IMR-90 (cell line): Measurements from ENCODE around the gene OR8G5.

Experiments used
- BHLHE40 ChIP-seq: fragments of 150-350 bp; IDR thresholded peaks from 2 replicates; pipeline ENCODE4 v1.6.1; 2016; ENCODE audit warnings: mild to moderate bottlenecking, low read depth, low read length
- CEBPB ChIP-seq: IDR thresholded peaks from 2 replicates; pipeline ENCODE4 v1.6.1; 2012; ENCODE audit warnings: low read depth, low read length, improper control_type of control experiment
- CHD1 ChIP-seq: IDR thresholded peaks from 2 replicates; pipeline ENCODE4 v1.6.1; 2012; ENCODE audit warnings: low read depth, low read length, improper control_type of control experiment
- CTCF ChIP-seq: conservative IDR thresholded peaks from 2 replicates; pipeline ENCODE4 v1.5.1; 2012; ENCODE audit warnings: mild to moderate bottlenecking, low read depth, low read length, improper control_type of control experiment
- ELK1 ChIP-seq: fragments of 150-350 bp; IDR thresholded peaks from 2 replicates; pipeline ENCODE4 v1.6.1; 2016; ENCODE audit warnings: low read depth, mild to moderate bottlenecking, low read length, moderate library complexity, borderline replicate concordance
- MAFK ChIP-seq: IDR thresholded peaks from 2 replicates; pipeline ENCODE4 v1.6.1; 2012; ENCODE audit warnings: low read depth, low read length, improper control_type of control experiment
- MXI1 ChIP-seq: IDR thresholded peaks from 2 replicates; pipeline ENCODE4 v1.6.1; 2012; ENCODE audit warnings: low read depth, mild to moderate bottlenecking, low read length, moderate library complexity, borderline replicate concordance
- NFE2L2 ChIP-seq: fragments of 150-350 bp; IDR thresholded peaks from 2 replicates; pipeline ENCODE4 v1.6.1; 2016; ENCODE audit warnings: low read depth, mild to moderate bottlenecking, low read length
- POLR2A ChIP-seq: IDR thresholded peaks from 2 replicates; pipeline ENCODE4 v1.6.1; 2012; ENCODE audit warnings: mild to moderate bottlenecking, low read depth, low read length
- RAD21 ChIP-seq: IDR thresholded peaks from 2 replicates; pipeline ENCODE4 v1.6.1; 2012; ENCODE audit warnings: low read length, improper control_type of control experiment
- RFX5 ChIP-seq: IDR thresholded peaks from 2 replicates; pipeline ENCODE4 v1.8.0; 2012; ENCODE audit warnings: low read depth, mild to moderate bottlenecking, low read length, moderate library complexity
- SMC3 ChIP-seq: fragments of 150-350 bp; IDR thresholded peaks from 2 replicates; pipeline ENCODE4 v1.6.1; 2016; ENCODE audit warnings: low read depth, mild to moderate bottlenecking, antibody characterized with exemption, low read length, moderate library complexity
- USF2 ChIP-seq: fragments of 150-350 bp; IDR thresholded peaks from 2 replicates; pipeline ENCODE4 v1.6.1; 2017; ENCODE audit warnings: mild to moderate bottlenecking, antibody characterized with exemption, low read length, low read depth

DNA sequence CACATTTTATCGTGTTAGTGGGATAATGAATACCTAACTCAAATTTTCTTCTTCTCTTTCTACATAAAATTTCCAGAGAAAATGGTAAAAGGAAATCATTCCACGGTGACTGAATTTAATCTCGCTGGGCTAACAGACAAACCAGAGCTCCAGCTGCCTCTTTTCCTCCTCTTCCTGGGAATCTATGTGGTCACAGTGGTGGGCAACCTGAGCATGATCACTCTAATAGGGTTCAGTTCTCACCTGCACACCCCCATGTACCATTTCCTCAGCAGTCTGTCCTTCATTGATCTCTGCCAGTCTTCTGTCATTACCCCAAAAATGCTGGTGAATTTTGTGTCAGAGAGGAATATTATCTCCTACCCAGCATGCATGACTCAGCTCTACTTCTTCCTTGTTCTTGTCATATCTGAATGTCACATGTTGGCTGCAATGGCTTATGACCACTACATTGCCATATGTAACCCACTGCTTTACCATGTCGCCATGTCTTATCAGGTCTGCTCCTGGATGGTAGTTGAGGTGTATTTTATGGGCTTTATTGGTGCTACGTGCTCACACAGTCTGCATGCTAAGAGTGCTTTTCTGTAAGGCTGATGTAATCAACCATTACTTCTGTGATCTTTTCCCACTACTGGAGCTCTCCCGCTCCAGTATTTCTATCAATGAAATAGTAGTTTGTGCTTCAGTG lies 48.9 kb upstream of the OR8G5 start:
- TF ChIP-seq CTCF = no peak
- TF ChIP-seq ELK1 = no peak
- TF ChIP-seq SMC3 = no peak
- no peak for TF ChIP-seq POLR2A
- TF ChIP-seq USF2 = no peak
- TF ChIP-seq BHLHE40 = no peak
- no peak for TF ChIP-seq CHD1
- no peak for TF ChIP-seq CEBPB
- TF ChIP-seq NFE2L2 = no peak
- no peak for TF ChIP-seq MAFK
- no peak for TF ChIP-seq MXI1
- no peak for TF ChIP-seq RAD21
- no peak for TF ChIP-seq RFX5
